ENCODE measurements around the gene RELN. TPM values are rescaled to one million over a fixed set of nuclear protein-coding genes. Genes with fewer than 3 reads are reported as not detected.
A peak's percentile ranks its signal among the peaks of the same experiment; 100 is the strongest.

Gene RELN
- total and polyA plus RNA-seq, 2 of the 13 experiments (the other 11 are each of a cell fraction or from before 2014, with no cell fraction given), result 315 to 332 TPM

- Histone ChIP-seq H4K20me1 (ENCODE audit: insufficient read depth, low read length) (no peaks in the 10 kb centered on the region; the same call in 1 of the 2 replicates), H3K4me1 (ENCODE audit: insufficient read depth, low read length) (no peaks in the 10 kb centered on the region), H3K4me3 (replicated peaks in 1 of 3; ENCODE audit: insufficient read depth in 1 of 3, low read depth in 2 of 3, low read length in 3 of 3) (no peak overlapping the region), H3K4me2 (ENCODE audit: low read depth, low read length) (no peak overlapping the region), H3K79me2 (ENCODE audit: insufficient read depth, low read length) (peaks cover 5% of the 10 kb centered on the region), H3K9ac (ENCODE audit: insufficient read depth, low read depth, low read length) (no peak overlapping the region), H3K27ac (ENCODE audit: extremely low read length, insufficient read depth, low read length) (no peak overlapping the region), H3K27me3 (ENCODE audit: control insufficient read depth in 1 of 2, insufficient read depth in 2 of 2, low read length in 2 of 2) (no peaks in the 10 kb centered on the region; a peak in 1 of 5 replicates), H2AFZ (ENCODE audit: low read length) (no peak overlapping the region), H3K36me3 (replicated peaks in 1 of 2; ENCODE audit: control insufficient read depth in 1 of 2, insufficient read depth in 2 of 2, low read length in 2 of 2) (peaks cover 0 to 4% of the 10 kb centered on the region in 2 experiments; a peak in 1 of 5 replicates), H3K9me3 (ENCODE audit: low read length) (no peaks in the 10 kb centered on the region)
- ATAC-seq (no peak), FAIRE-seq (no peak), DNase-seq (ENCODE audit: low spot score) (no peak)
- ChIA-PET POLR2A (no interaction called here), CTCF (ENCODE audit: low intra/inter-chr PET ratio, low total read pairs) (no interaction called here)
- no TSS peak for BruUV-seq (replicated peaks)
- WGBS (ENCODE audit: low lambda C conversion rate), result 81% methylated on average over 6 of the region's 6 CpGs
- intact Hi-C loops (cut with micrococcal nuclease; ENCODE audit: unreplicated experiment), result no loop called here
- in situ Hi-C loops (cut with HindIII; ENCODE audit: extremely low pct_ligation_motif_present, low pct_unique_long_range_greater_than_20kb), result no loop called here
- TF ChIP-seq SCMH1 (CRISPR knock-in tag; IDR thresholded peaks at IDR 0.05; ENCODE audit: borderline replicate concordance) (no peak), AGO2 (optimal IDR thresholded peaks at IDR 0.05; ENCODE audit: low read depth, low read length) (peak; percentile 57), CEBPB (IDR thresholded peaks at IDR 0.05; ENCODE audit: borderline replicate concordance, low read depth, low read length) (no peak), ZNF292 (CRISPR knock-in tag; IDR thresholded peaks at IDR 0.05; ENCODE audit: borderline replicate concordance, low read depth) (no peak), BCLAF1 (IDR thresholded peaks at IDR 0.05) (no peak)
Measured at GRCh38 chr7:103944230-103944900, 45.1 kb downstream of the RELN start.
